HepG2 (cell line): ENCODE results near the gene OSBPL2. TPM values are rescaled to one million over a fixed set of nuclear protein-coding genes. Genes with fewer than 3 reads are reported as not detected.

Experiments
- BORCS8-MEF2B ChIP-seq: sonication (generic); formaldehyde crosslinking; IDR thresholded peaks from 2 replicates; pipeline ENCODE4 v1.8.0; 2022; ENCODE audit warnings: mild to moderate bottlenecking, missing genetic modification reagents
- ETV5 ChIP-seq: IDR thresholded peaks from 2 replicates; pipeline ENCODE4 v1.6.1; 2018; ENCODE audit warnings: missing biosample characterization, missing genetic modification reagents, inconsistent platforms, borderline replicate concordance
- FOXK1 ChIP-seq: sonication (generic); formaldehyde crosslinking; IDR thresholded peaks from 2 replicates; pipeline ENCODE4 v1.4.0; 2020; ENCODE audit warnings: low read depth, missing genetic modification reagents, borderline replicate concordance
- FOXO1 ChIP-seq: sonication (generic); formaldehyde crosslinking; IDR thresholded peaks from 2 replicates; pipeline ENCODE4 v1.4.0; 2020; ENCODE audit warnings: missing genetic modification reagents
- HCFC1 ChIP-seq: fragments of 150-350 bp; IDR thresholded peaks from 2 replicates; pipeline ENCODE4 v1.6.1; 2014; ENCODE audit warnings: low read depth, low read length
- NFKB2 ChIP-seq: sonication (generic); formaldehyde crosslinking; IDR thresholded peaks from 2 replicates; pipeline ENCODE4 v1.4.0; 2020; ENCODE audit warnings: missing genetic modification reagents, borderline replicate concordance
- NFRKB ChIP-seq: fragments of 450-650 bp; IDR thresholded peaks from 2 replicates; pipeline ENCODE4 v1.6.1; 2017
- RARA ChIP-seq: IDR thresholded peaks from 2 replicates; pipeline ENCODE4 v1.6.1; 2016; ENCODE audit warnings: missing genetic modification reagents, missing compliant biosample characterization
- RFX5 ChIP-seq: IDR thresholded peaks from 2 replicates; pipeline ENCODE4 v1.6.1; 2011; ENCODE audit warnings: low read depth, low read length, improper control_type of control experiment
- ZBTB1 ChIP-seq: sonication (generic); formaldehyde crosslinking; IDR thresholded peaks from 2 replicates; pipeline ENCODE4 v1.4.0; 2020; ENCODE audit warnings: missing genetic modification reagents, borderline replicate concordance
- ZNF10 ChIP-seq: sonication (generic); formaldehyde crosslinking; IDR thresholded peaks from 2 replicates; pipeline ENCODE4 v1.4.0; 2020; ENCODE audit warnings: mild to moderate bottlenecking, low read depth, missing genetic modification reagents, borderline replicate concordance
- ZNF33A ChIP-seq: sonication (generic); formaldehyde crosslinking; IDR thresholded peaks from 2 replicates; pipeline ENCODE4 v1.5.1; 2020; ENCODE audit warnings: missing genetic modification reagents, mild to moderate bottlenecking, moderate library complexity, borderline replicate concordance
- ZNF484 ChIP-seq: sonication (generic); formaldehyde crosslinking; IDR thresholded peaks from 2 replicates; pipeline ENCODE4 v1.5.1; 2020; ENCODE audit warnings: mild to moderate bottlenecking, low read depth, missing genetic modification reagents, borderline replicate concordance
- ZNF574 ChIP-seq: sonication (generic); formaldehyde crosslinking; IDR thresholded peaks from 2 replicates; pipeline ENCODE4 v1.4.0; 2020; ENCODE audit warnings: missing genetic modification reagents
- ZNF619 ChIP-seq: sonication (generic); formaldehyde crosslinking; IDR thresholded peaks from 2 replicates; pipeline ENCODE4 v1.4.0; 2020; ENCODE audit warnings: mild to moderate bottlenecking, missing genetic modification reagents
- ZNF782 ChIP-seq: sonication (generic); formaldehyde crosslinking; IDR thresholded peaks from 2 replicates; pipeline ENCODE4 v1.4.0; 2020; ENCODE audit warnings: missing genetic modification reagents, mild to moderate bottlenecking, borderline replicate concordance
- ZNF83 ChIP-seq: sonication (generic); formaldehyde crosslinking; IDR thresholded peaks from 2 replicates; pipeline ENCODE4 v1.4.0; 2020; ENCODE audit warnings: missing genetic modification reagents, mild to moderate bottlenecking, borderline replicate concordance
- polyA plus RNA-seq, 8 experiments: library from polyadenylated mRNA; depleted of rRNA in 3 of 8; stranded (reverse) in 7 of 8; unstranded in 1 of 8; fragments of >200 nt; fragmentation: Illumina TruSeq in 4 of 8; extraction: Trizol in 4 of 8; gene quantifications; 2 replicates each; pipeline versions ENCODE4 v1.2.1 to v1.2.3, GENCODE V29; 2011 to 2016; ENCODE audit warnings: low read depth in 4 of 8, missing spikeins in 1 of 8, mixed read lengths in 1 of 8; ENCODE audit not compliant: insufficient read depth in 1 of 8
- total RNA-seq, 5 experiments: library from RNA; depleted of rRNA; stranded (reverse); fragments of >200 nt; fragmentation: Illumina TruSeq; extraction: Trizol; gene quantifications; 2 replicates each; pipeline ENCODE4 v1.2.3, GENCODE V29; 2016; ENCODE audit warnings: low read depth in 1 of 5
- TF ChIP-seq, protein P1 (sequence below): sonication (generic); formaldehyde crosslinking; IDR thresholded peaks from 2 replicates; pipeline ENCODE4 v1.8.0; 2022; ENCODE audit warnings: low read depth, missing genetic modification reagents
- TF ChIP-seq, protein P2 (sequence below): sonication (generic); formaldehyde crosslinking; conservative IDR thresholded peaks from 2 replicates; pipeline ENCODE4 v1.5.0; 2020; ENCODE audit warnings: missing genetic modification reagents
- TF ChIP-seq, protein P3 (sequence below): sonication (generic); formaldehyde crosslinking; IDR thresholded peaks from 2 replicates; pipeline ENCODE4 v1.4.0; 2020; ENCODE audit warnings: missing genetic modification reagents, borderline replicate concordance
- TF ChIP-seq, protein P4 (sequence below): IDR thresholded peaks from 2 replicates; pipeline ENCODE4 v1.6.1; 2016; ENCODE audit warnings: control low read depth

The OSBPL2 gene
- total and polyA plus RNA-seq, 2 of the 13 experiments (the other 11 are each of a cell fraction or from before 2014, with no cell fraction given): 18.5 to 37.4 TPM

DNA sequence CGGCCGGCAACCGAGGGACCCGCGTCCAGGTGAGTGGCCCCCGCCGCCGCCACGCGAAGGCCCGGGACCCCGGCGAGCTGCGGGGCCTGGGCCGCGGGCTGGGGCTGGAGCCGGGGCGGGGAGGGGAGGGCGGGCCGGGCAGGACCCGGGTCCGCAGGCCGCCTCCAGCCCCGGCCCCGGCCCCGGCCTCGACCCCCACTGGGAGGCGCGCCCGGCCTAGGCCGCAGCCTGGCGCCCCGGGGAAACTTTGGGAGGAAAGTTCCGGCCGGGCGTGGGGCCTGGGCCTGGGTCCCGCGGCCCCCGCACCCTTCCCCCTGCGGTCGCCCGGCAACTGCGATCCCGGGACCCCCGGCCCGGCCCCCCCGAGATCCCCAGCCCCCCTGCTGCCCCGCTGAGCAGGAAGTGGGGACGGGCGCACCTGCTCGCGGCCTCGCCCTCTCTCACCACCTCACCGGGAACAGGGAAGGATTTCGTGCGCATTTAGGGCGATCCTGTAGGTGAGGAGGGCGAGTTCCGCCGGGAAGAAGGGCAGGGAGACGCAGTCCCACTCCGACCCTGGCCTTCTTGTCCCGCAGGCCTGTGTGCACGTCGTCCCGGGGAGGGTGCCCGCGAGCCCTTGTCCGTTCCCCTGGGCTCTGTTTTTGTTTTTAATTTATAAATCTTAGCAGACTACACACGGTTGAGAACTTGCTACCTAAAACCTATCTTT, 402 bp downstream of the OSBPL2 start (continued):
- TF ChIP-seq ZNF782 (no peak), BORCS8-MEF2B (CRISPR knock-in tag) (no peak), ZNF83 (CRISPR knock-in tag) (0 out of 2 replicates have a peak, but pooled peaks have one; percentile 43), HCFC1 (no peak), NFKB2 (no peak), ZNF10 (no peak), FOXO1 (CRISPR knock-in tag) (no peak), ZBTB1 (CRISPR knock-in tag) (no peak), ZNF33A (0 out of 2 replicates have a peak, but pooled peaks have one; percentile 39), ETV5 (CRISPR knock-in tag) (no peak), NFRKB (no peak), ZNF619 (CRISPR knock-in tag) (no peak), FOXK1 (CRISPR knock-in tag) (no peak), RFX5 (no peak), ZNF574 (CRISPR knock-in tag) (0 out of 2 replicates have a peak, but pooled peaks have one; percentile 10), RARA (CRISPR knock-in tag) (no peak), ZNF484 (no peak)
- TF ChIP-seq, protein P1, sequence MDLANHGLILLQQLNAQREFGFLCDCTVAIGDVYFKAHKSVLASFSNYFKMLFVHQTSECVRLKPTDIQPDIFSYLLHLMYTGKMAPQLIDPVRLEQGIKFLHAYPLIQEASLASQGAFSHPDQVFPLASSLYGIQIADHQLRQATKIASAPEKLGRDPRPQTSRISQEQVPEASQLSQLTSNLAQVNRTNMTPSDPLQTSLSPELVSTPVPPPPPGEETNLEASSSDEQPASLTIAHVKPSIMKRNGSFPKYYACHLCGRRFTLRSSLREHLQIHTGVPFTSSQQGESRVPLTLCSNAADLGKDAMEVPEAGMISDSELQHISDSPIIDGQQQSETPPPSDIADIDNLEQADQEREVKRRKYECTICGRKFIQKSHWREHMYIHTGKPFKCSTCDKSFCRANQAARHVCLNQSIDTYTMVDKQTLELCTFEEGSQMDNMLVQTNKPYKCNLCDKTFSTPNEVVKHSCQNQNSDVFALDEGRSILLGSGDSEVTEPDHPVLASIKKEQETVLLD (CRISPR knock-in tag): no peak; the same call in 1 of the 2 replicates
- TF ChIP-seq, protein P2, sequence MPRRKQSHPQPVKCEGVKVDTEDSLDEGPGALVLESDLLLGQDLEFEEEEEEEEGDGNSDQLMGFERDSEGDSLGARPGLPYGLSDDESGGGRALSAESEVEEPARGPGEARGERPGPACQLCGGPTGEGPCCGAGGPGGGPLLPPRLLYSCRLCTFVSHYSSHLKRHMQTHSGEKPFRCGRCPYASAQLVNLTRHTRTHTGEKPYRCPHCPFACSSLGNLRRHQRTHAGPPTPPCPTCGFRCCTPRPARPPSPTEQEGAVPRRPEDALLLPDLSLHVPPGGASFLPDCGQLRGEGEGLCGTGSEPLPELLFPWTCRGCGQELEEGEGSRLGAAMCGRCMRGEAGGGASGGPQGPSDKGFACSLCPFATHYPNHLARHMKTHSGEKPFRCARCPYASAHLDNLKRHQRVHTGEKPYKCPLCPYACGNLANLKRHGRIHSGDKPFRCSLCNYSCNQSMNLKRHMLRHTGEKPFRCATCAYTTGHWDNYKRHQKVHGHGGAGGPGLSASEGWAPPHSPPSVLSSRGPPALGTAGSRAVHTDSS (CRISPR knock-in tag): no peak
- TF ChIP-seq, protein P3, sequence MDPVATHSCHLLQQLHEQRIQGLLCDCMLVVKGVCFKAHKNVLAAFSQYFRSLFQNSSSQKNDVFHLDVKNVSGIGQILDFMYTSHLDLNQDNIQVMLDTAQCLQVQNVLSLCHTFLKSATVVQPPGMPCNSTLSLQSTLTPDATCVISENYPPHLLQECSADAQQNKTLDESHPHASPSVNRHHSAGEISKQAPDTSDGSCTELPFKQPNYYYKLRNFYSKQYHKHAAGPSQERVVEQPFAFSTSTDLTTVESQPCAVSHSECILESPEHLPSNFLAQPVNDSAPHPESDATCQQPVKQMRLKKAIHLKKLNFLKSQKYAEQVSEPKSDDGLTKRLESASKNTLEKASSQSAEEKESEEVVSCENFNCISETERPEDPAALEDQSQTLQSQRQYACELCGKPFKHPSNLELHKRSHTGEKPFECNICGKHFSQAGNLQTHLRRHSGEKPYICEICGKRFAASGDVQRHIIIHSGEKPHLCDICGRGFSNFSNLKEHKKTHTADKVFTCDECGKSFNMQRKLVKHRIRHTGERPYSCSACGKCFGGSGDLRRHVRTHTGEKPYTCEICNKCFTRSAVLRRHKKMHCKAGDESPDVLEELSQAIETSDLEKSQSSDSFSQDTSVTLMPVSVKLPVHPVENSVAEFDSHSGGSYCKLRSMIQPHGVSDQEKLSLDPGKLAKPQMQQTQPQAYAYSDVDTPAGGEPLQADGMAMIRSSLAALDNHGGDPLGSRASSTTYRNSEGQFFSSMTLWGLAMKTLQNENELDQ (CRISPR knock-in tag): no peak
- TF ChIP-seq, protein P4, sequence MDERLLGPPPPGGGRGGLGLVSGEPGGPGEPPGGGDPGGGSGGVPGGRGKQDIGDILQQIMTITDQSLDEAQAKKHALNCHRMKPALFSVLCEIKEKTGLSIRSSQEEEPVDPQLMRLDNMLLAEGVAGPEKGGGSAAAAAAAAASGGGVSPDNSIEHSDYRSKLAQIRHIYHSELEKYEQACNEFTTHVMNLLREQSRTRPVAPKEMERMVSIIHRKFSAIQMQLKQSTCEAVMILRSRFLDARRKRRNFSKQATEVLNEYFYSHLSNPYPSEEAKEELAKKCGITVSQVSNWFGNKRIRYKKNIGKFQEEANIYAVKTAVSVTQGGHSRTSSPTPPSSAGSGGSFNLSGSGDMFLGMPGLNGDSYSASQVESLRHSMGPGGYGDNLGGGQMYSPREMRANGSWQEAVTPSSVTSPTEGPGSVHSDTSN (CRISPR knock-in tag): no peak
